HG02678 (cell line): Measurements from ENCODE around the gene UQCC5.
"Not testable (repeated sequence)": the region's sequence is repeated elsewhere in the genome, so short reads cannot be mapped to it uniquely, and the experiment has no call there.

ENCODE experiments used
- ATAC-seq: cut with Tn5 transposase; IDR thresholded peaks from one replicate; pipeline ENCODE4 v1.9.1; 2021; ENCODE audit warnings: mild to moderate bottlenecking, moderate library complexity; ENCODE audit not compliant: unreplicated experiment

Gene UQCC5

GRCh38 chr3:52521881-52522650 is 14.3 kb upstream of the UQCC5 start:
- ATAC-seq = no peak

GRCh38 chr3:52522651-52523251 is 13.7 kb upstream of the UQCC5 start:
- ATAC-seq = no peak

- no peak for ATAC-seq
These were observed 12.8 kb upstream of the UQCC5 start for GRCh38 chr3:52523386-52524257.

- no peak for ATAC-seq
These were observed 12.1 kb upstream of the UQCC5 start for GRCh38 chr3:52524258-52524751.

GRCh38 chr3:52524752-52525679 is 11.4 kb upstream of the UQCC5 start:
- ATAC-seq = no peak

- ATAC-seq = no peak
These were observed 10.5 kb upstream of the UQCC5 start for GRCh38 chr3:52525680-52526561.

- ATAC-seq = not testable (repeated sequence)
These were observed 9.8 kb upstream of the UQCC5 start for GRCh38 chr3:52526671-52527038.

GRCh38 chr3:52527039-52527731 is 9.2 kb upstream of the UQCC5 start:
- ATAC-seq = no peak

GRCh38 chr3:52527732-52528585 is 8.4 kb upstream of the UQCC5 start:
- ATAC-seq = no peak

GRCh38 chr3:52528586-52529375 is 7.6 kb upstream of the UQCC5 start:
- ATAC-seq = no peak

GRCh38 chr3:52529376-52530333 is 6.8 kb upstream of the UQCC5 start:
- ATAC-seq = no peak

- no peak for ATAC-seq
These were observed 5.2 kb upstream of the UQCC5 start for GRCh38 chr3:52530918-52531826.

- ATAC-seq = no peak
These were observed 4.4 kb upstream of the UQCC5 start for GRCh38 chr3:52531860-52532516.

GRCh38 chr3:52532517-52532837 is 3.9 kb upstream of the UQCC5 start:
- no peak for ATAC-seq
